ENCODE measurements around the gene GTPBP8. TPM values are rescaled to one million over a fixed set of nuclear protein-coding genes. Genes with fewer than 3 reads are reported as not detected.

The GTPBP8 gene
- total and polyA plus RNA-seq, 10 of the 15 experiments (the other 5 are each of a cell fraction or from before 2014, with no cell fraction given): 10.3 to 29.0 (median 17.0) TPM

DNA sequence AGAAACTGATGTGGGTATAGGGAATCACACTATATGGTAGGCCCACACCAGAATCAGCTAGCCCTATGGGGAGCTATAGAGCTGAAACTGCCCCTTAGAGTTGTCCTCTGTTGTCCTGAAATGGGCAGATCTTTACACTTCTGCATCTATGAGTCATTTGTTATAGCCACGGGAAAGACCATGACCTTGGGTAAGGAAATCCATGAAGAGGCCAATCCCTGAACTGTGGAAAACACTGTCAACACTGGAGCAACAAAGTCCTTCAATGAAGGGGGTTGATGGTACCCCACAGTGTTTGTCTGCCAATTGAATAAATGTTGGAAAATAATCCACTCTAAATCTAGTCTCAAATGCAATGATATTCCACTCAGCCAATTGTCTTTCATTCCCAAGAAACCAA is 10.7 kb upstream of the GTPBP8 start:
- no peaks in the 10 kb centered on the region for H3K27me3 ChIP-seq (replicated peaks in 1 of 2; ENCODE audit: control insufficient read depth in 2 of 2, insufficient read depth in 2 of 2, low read length in 1 of 2)
- RAD21 ChIA-PET (ENCODE audit: unreplicated experiment): interaction anchor here (0.9 to 6.7 kb wide), 11 partner anchors 8 to 869 kb away, joined by 3 to 99 read pairs (median 5); partner anchors contain the start of gene SLC9C1
- ATAC-seq: no peak
- POLR2A ChIA-PET: no interaction called here
- H4K20me1 ChIP-seq (ENCODE audit: control insufficient read depth, insufficient read depth): no peaks in the 10 kb centered on the region
- no peaks in the 10 kb centered on the region for H3K9me3 ChIP-seq (replicated peaks; ENCODE audit: control insufficient read depth, insufficient read depth, low read length)
- H3K4me2 ChIP-seq (ENCODE audit: control insufficient read depth, insufficient read depth): no peak overlapping the region
- no peaks in the 10 kb centered on the region for H3K36me3 ChIP-seq (ENCODE audit: control insufficient read depth in 2 of 2, insufficient read depth in 2 of 2, low read length in 1 of 2)
- SMC1A ChIA-PET (ENCODE audit: uncharacterized antibody, unreplicated experiment): interaction anchor here (0.6 to 7.8 kb wide), 21 partner anchors 10 to 840 kb away, joined by 3 to 174 read pairs (median 5); partner anchors contain the start of genes GTPBP8 and SLC9C1
- no peak overlapping the region for H2AFZ ChIP-seq (ENCODE audit: control insufficient read depth, low read depth, low read length)
- BruUV-seq (replicated peaks): no TSS peak
- no peak for FAIRE-seq
- peaks cover 21% of the 10 kb centered on the region for H3K4me1 ChIP-seq (ENCODE audit: control insufficient read depth, insufficient read depth, low read length)
- no peaks in the 10 kb centered on the region for H3K79me2 ChIP-seq (ENCODE audit: control insufficient read depth, insufficient read depth, low read length)
- intact Hi-C loops (cut with micrococcal nuclease; ENCODE audit: unreplicated experiment) (no loop called here), in situ Hi-C loops (cut with MboI) (no loop called here)
- H3K4me3 ChIP-seq: no peak overlapping the region
- no peak overlapping the region for H3K27ac ChIP-seq (ENCODE audit: control insufficient read depth, insufficient read depth)
- CTCF ChIA-PET: interaction anchor here (0.6 to 5.6 kb wide), 26 partner anchors 11 to 843 kb away, joined by 3 to 165 read pairs (median 5); partner anchors contain the start of genes GTPBP8 and SLC9C1
- TF ChIP-seq ZSCAN29 (IDR thresholded peaks at IDR 0.05) (no peak), BRCA1 (IDR thresholded peaks at IDR 0.05; ENCODE audit: low read depth, low read length) (no peak), CBX3 (IDR thresholded peaks at IDR 0.05; ENCODE audit: borderline replicate concordance, low read depth) (no peak), ZNF622 (IDR thresholded peaks at IDR 0.05) (no peak), RB1 (IDR thresholded peaks at IDR 0.05; ENCODE audit: borderline replicate concordance) (no peak)
- TF ChIP-seq, protein P1, sequence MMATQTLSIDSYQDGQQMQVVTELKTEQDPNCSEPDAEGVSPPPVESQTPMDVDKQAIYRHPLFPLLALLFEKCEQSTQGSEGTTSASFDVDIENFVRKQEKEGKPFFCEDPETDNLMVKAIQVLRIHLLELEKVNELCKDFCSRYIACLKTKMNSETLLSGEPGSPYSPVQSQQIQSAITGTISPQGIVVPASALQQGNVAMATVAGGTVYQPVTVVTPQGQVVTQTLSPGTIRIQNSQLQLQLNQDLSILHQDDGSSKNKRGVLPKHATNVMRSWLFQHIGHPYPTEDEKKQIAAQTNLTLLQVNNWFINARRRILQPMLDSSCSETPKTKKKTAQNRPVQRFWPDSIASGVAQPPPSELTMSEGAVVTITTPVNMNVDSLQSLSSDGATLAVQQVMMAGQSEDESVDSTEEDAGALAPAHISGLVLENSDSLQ (IDR thresholded peaks at IDR 0.05): no peak
- TF ChIP-seq, protein P2, sequence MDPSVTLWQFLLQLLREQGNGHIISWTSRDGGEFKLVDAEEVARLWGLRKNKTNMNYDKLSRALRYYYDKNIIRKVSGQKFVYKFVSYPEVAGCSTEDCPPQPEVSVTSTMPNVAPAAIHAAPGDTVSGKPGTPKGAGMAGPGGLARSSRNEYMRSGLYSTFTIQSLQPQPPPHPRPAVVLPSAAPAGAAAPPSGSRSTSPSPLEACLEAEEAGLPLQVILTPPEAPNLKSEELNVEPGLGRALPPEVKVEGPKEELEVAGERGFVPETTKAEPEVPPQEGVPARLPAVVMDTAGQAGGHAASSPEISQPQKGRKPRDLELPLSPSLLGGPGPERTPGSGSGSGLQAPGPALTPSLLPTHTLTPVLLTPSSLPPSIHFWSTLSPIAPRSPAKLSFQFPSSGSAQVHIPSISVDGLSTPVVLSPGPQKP (IDR thresholded peaks at IDR 0.05; ENCODE audit: low read depth, low read length): no peak
- DNase-seq (ENCODE audit: low read depth, low spot score): no peak
- H3K9ac ChIP-seq (ENCODE audit: control insufficient read depth, insufficient read depth, low read length): no peak overlapping the region
- 0% methylated on average over 1 of the region's 1 CpG for WGBS (ENCODE audit: insufficient coverage, insufficient replicate concordance, low lambda C conversion rate, missing lambda C conversion rate)

Data from GM12878 (cell line).